SK-N-SH treated with all-trans-retinoic acid at 6 μM for 48 hours (cell line): ENCODE measurements around the gene SLC50A1.

Experiments used
- ATAC-seq: fragments of 200-7000 bp; cut with Tn5 transposase; 3 replicates; pipeline ENCODE4 v1.9.1; 2020; ENCODE audit warnings: mild to moderate bottlenecking, moderate library complexity
- ARNTL ChIP-seq: fragments of 450-650 bp; formaldehyde crosslinking; IDR thresholded peaks from 2 replicates; pipeline ENCODE4 v1.5.0; 2020; ENCODE audit warnings: low read depth, mild to moderate bottlenecking, moderate library complexity, borderline replicate concordance
- BACH2 ChIP-seq: fragments of 250-450 bp; sonication (Bioruptor Pico); IDR thresholded peaks from 2 replicates; pipeline ENCODE4 v1.9.0; 2021; ENCODE audit warnings: mild to moderate bottlenecking, borderline replicate concordance
- CREB5 ChIP-seq: fragments of 250-450 bp; sonication (Bioruptor Pico); IDR thresholded peaks from 2 replicates; pipeline ENCODE4 v1.5.1; 2020; ENCODE audit warnings: low read depth, mild to moderate bottlenecking, moderate library complexity
- CSDC2 ChIP-seq: fragments of 250-450 bp; sonication (Bioruptor Pico); IDR thresholded peaks from 2 replicates; pipeline ENCODE4 v1.5.0; 2020; ENCODE audit warnings: mild to moderate bottlenecking, moderate library complexity
- ESRRG ChIP-seq: fragments of 250-450 bp; sonication (Bioruptor Pico); IDR thresholded peaks from 2 replicates; pipeline ENCODE4 v1.6.1; 2021; ENCODE audit warnings: mild to moderate bottlenecking
- GLIS3 ChIP-seq: fragments of 250-450 bp; sonication (Bioruptor Pico); IDR thresholded peaks from 2 replicates; pipeline ENCODE4 v1.5.0; 2020; ENCODE audit warnings: mild to moderate bottlenecking, moderate library complexity
- OSR1 ChIP-seq: fragments of 250-450 bp; sonication (Bioruptor Pico); IDR thresholded peaks from 2 replicates; pipeline ENCODE4 v1.8.0; 2022; ENCODE audit warnings: moderate library complexity, mild to moderate bottlenecking, inconsistent platforms
- PATZ1 ChIP-seq: fragments of 250-450 bp; sonication (Bioruptor Pico); IDR thresholded peaks from 2 replicates; pipeline ENCODE4 v1.8.0; 2020; ENCODE audit warnings: mild to moderate bottlenecking, moderate library complexity, borderline replicate concordance
- PPARA ChIP-seq: fragments of 250-450 bp; sonication (Bioruptor Pico); IDR thresholded peaks from 2 replicates; pipeline ENCODE4 v1.5.0; 2020; ENCODE audit warnings: mild to moderate bottlenecking, borderline replicate concordance
- RARB ChIP-seq: fragments of 250-450 bp; sonication (Bioruptor Pico); IDR thresholded peaks from 2 replicates; pipeline ENCODE4 v1.8.0; 2021; ENCODE audit warnings: mild to moderate bottlenecking, moderate library complexity
- SNAI2 ChIP-seq: fragments of 250-450 bp; sonication (Bioruptor Pico); IDR thresholded peaks from 2 replicates; pipeline ENCODE4 v1.5.0; 2020; ENCODE audit warnings: mild to moderate bottlenecking, moderate library complexity
- TCF4 ChIP-seq: fragments of 250-450 bp; sonication (Bioruptor Pico); IDR thresholded peaks from 2 replicates; pipeline ENCODE4 v1.8.0; 2021; ENCODE audit warnings: mild to moderate bottlenecking, moderate library complexity, borderline replicate concordance
- TOX ChIP-seq: fragments of 250-450 bp; sonication (Bioruptor Pico); IDR thresholded peaks from 2 replicates; pipeline ENCODE4 v1.8.0; 2021; ENCODE audit warnings: mild to moderate bottlenecking, moderate library complexity, borderline replicate concordance
- TSHZ2 ChIP-seq: fragments of 250-450 bp; sonication (Bioruptor Pico); IDR thresholded peaks from 2 replicates; pipeline ENCODE4 v1.5.0; 2020; ENCODE audit warnings: mild to moderate bottlenecking, moderate library complexity
- ZC3H10 ChIP-seq: fragments of 250-450 bp; sonication (Bioruptor Pico); IDR thresholded peaks from 2 replicates; pipeline ENCODE4 v1.5.1; 2021; ENCODE audit warnings: mild to moderate bottlenecking, moderate library complexity
- ZFP3 ChIP-seq: fragments of 250-450 bp; sonication (Bioruptor Pico); IDR thresholded peaks from 2 replicates; pipeline ENCODE4 v1.5.0; 2020; ENCODE audit warnings: mild to moderate bottlenecking, moderate library complexity
- ZFP30 ChIP-seq: fragments of 450-650 bp; formaldehyde crosslinking; IDR thresholded peaks from 2 replicates; pipeline ENCODE4 v1.5.0; 2022; ENCODE audit warnings: mild to moderate bottlenecking, moderate library complexity
- ZNF565 ChIP-seq: fragments of 450-650 bp; formaldehyde crosslinking; conservative IDR thresholded peaks from 2 replicates; pipeline ENCODE4 v1.5.0; 2020; ENCODE audit warnings: low read depth, mild to moderate bottlenecking, moderate library complexity
- ZNF70 ChIP-seq: fragments of 450-650 bp; formaldehyde crosslinking; IDR thresholded peaks from 2 replicates; pipeline ENCODE4 v1.5.0; 2020; ENCODE audit warnings: mild to moderate bottlenecking, moderate library complexity
- ZNF8 ChIP-seq: fragments of 450-650 bp; formaldehyde crosslinking; IDR thresholded peaks from 2 replicates; pipeline ENCODE4 v1.5.0; 2020; ENCODE audit warnings: mild to moderate bottlenecking, moderate library complexity
- TF ChIP-seq, protein P1 (sequence below): fragments of 250-450 bp; sonication (Bioruptor Pico); IDR thresholded peaks from 2 replicates; pipeline ENCODE4 v1.5.1; 2021; ENCODE audit warnings: mild to moderate bottlenecking, moderate library complexity

Gene SLC50A1

DNA sequence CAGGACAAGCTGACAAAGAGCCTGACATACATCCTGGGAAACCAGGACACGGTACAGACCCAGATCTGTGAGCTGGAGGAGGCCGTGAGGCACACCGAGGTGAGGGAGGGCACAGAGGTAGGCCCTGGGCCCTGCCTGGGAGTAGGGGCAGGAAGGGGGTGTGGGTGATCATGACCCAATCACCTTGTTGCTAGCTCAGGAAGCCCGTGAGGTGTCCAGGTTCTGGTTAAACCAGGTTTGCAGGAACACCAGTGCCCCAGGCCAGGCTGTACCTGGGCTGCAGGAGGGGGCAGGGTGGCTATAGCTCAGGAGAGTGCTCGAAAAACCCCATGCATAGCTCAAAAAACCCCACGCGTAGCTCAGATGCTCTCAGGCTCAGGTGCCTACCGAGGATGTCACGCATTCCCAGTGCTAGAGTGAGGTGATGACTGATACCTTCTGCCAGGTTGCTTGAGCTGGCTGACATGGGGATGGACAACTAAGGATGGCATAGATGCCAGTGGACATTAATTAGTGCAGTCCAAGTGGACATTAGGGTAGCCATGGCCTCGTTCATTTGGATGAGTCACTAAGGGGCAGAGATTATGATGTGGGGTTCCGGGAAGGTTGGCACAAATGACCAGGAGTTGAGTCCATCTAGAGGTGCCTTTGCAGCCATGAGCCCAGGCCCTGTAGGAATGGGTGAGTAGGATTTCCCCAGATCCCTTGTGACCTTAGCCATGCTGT lies 41.7 kb downstream of the SLC50A1 start:
- no peak for ATAC-seq
- no peak for TF ChIP-seq OSR1 (CRISPR knock-in tag)
- no peak for TF ChIP-seq CREB5 (CRISPR knock-in tag)
- TF ChIP-seq ZFP30 = no peak
- TF ChIP-seq PATZ1 (CRISPR knock-in tag) = no peak
- no peak for TF ChIP-seq RARB (CRISPR knock-in tag)
- no peak for TF ChIP-seq BACH2 (CRISPR knock-in tag)
- TF ChIP-seq CSDC2 (CRISPR knock-in tag) = no peak
- TF ChIP-seq ZNF565 (CRISPR knock-in tag) = no peak
- TF ChIP-seq PPARA = no peak
- no peak for TF ChIP-seq ZFP3 (CRISPR knock-in tag)
- TF ChIP-seq TOX (CRISPR knock-in tag) = no peak
- no peak for TF ChIP-seq TSHZ2 (CRISPR knock-in tag)
- TF ChIP-seq ARNTL (CRISPR knock-in tag) = no peak
- no peak for TF ChIP-seq ZNF8 (CRISPR knock-in tag)
- no peak for TF ChIP-seq SNAI2 (CRISPR knock-in tag)
- TF ChIP-seq TCF4 (CRISPR knock-in tag) = no peak
- TF ChIP-seq, protein P1, sequence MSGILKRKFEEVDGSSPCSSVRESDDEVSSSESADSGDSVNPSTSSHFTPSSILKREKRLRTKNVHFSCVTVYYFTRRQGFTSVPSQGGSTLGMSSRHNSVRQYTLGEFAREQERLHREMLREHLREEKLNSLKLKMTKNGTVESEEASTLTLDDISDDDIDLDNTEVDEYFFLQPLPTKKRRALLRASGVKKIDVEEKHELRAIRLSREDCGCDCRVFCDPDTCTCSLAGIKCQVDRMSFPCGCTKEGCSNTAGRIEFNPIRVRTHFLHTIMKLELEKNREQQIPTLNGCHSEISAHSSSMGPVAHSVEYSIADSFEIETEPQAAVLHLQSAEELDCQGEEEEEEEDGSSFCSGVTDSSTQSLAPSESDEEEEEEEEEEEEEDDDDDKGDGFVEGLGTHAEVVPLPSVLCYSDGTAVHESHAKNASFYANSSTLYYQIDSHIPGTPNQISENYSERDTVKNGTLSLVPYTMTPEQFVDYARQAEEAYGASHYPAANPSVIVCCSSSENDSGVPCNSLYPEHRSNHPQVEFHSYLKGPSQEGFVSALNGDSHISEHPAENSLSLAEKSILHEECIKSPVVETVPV (CRISPR knock-in tag) = no peak
- TF ChIP-seq ZC3H10 = no peak
- TF ChIP-seq, all 23 proteins: peak for 0

- TF ChIP-seq RARB (CRISPR knock-in tag) (no peak), GLIS3 (CRISPR knock-in tag) (no peak), ZC3H10 (no peak), SNAI2 (CRISPR knock-in tag) (no peak), OSR1 (CRISPR knock-in tag) (no peak), ZNF70 (CRISPR knock-in tag) (no peak), CSDC2 (CRISPR knock-in tag) (no peak), ESRRG (CRISPR knock-in tag) (no peak), ZFP3 (CRISPR knock-in tag) (no peak), ZNF8 (CRISPR knock-in tag) (no peak), PPARA (no peak), ZNF565 (CRISPR knock-in tag) (no peak)
- TF ChIP-seq, protein P1 (CRISPR knock-in tag) = no peak
- no peak for ATAC-seq
These were observed 42.2 kb downstream of the SLC50A1 start for GRCh38 chr1:155177918-155178281.
